Suprapubic skin (tissue), 4 donors: ENCODE data around the gene ARID4A. TPM values are rescaled to one million over a fixed set of nuclear protein-coding genes. Genes with fewer than 3 reads are reported as not detected.
"Not testable (repeated sequence)": the region's sequence is repeated elsewhere in the genome, so short reads cannot be mapped to it uniquely, and the experiment has no call there.

Source experiments
- DNase-seq, 2 donors: peaks; one replicate each; pipeline ENCODE4 v3.0.0-alpha.2; 2019; ENCODE audit warnings: low spot score in 2 of 2
- H3K27ac ChIP-seq: fragments of 200-600 bp; sonication (generic); one replicate; pipeline ENCODE4 v1.5.1; 2019
- H3K27me3 ChIP-seq: fragments of 200-600 bp; sonication (generic); one replicate; pipeline ENCODE4 v1.5.1; 2019
- H3K36me3 ChIP-seq: fragments of 200-600 bp; sonication (generic); one replicate; pipeline ENCODE4 v1.5.1; 2019
- H3K4me1 ChIP-seq: fragments of 200-600 bp; sonication (generic); one replicate; pipeline ENCODE4 v1.5.1; 2019
- H3K4me3 ChIP-seq: fragments of 200-600 bp; sonication (generic); one replicate; pipeline ENCODE4 v1.5.1; 2019; ENCODE audit warnings: mild to moderate bottlenecking
- H3K9me3 ChIP-seq: fragments of 200-600 bp; sonication (generic); one replicate; pipeline ENCODE4 v1.5.1; 2019
- EP300 ChIP-seq: sonication (generic); formaldehyde crosslinking; IDR thresholded peaks from one replicate; pipeline ENCODE4 v1.6.1; 2017; ENCODE audit warnings: antibody characterized with exemption
- POLR2A ChIP-seq, 2 donors: fragments of 450-650 bp; IDR thresholded peaks; one replicate each; pipeline ENCODE4 v1.6.1; 2017; ENCODE audit warnings: antibody characterized with exemption in 2 of 2, mild to moderate bottlenecking in 2 of 2, moderate library complexity in 2 of 2
- POLR2AphosphoS5 ChIP-seq, 3 donors: sonication (generic); formaldehyde crosslinking; IDR thresholded peaks; one replicate each; pipeline ENCODE4 v1.6.1; 2017; ENCODE audit warnings: antibody characterized with exemption in 3 of 3
- WGBS: methylation state at CpG from one replicate; pipeline ENCODE4 v1.1.5; 2018; 5-methylcytosine and 5-hydroxymethylcytosine counted together
- total RNA-seq, 4 donors: library from RNA; depleted of rRNA; stranded (reverse); fragments of >200 nt; gene quantifications; one replicate each; pipeline ENCODE4 v1.1.0, GENCODE V29; 2016
- TF ChIP-seq, protein P1 (sequence below), 2 donors: fragments of 200-600 bp in 1 of 2; fragments of 450-650 bp in 1 of 2; sonication (generic) in 1 of 2; IDR thresholded peaks; one replicate each; pipeline ENCODE4 v1.5.1; 2016 to 2019; ENCODE audit warnings: antibody characterized with exemption in 2 of 2, mild to moderate bottlenecking in 1 of 2, moderate library complexity in 1 of 2

Gene ARID4A, protein sequence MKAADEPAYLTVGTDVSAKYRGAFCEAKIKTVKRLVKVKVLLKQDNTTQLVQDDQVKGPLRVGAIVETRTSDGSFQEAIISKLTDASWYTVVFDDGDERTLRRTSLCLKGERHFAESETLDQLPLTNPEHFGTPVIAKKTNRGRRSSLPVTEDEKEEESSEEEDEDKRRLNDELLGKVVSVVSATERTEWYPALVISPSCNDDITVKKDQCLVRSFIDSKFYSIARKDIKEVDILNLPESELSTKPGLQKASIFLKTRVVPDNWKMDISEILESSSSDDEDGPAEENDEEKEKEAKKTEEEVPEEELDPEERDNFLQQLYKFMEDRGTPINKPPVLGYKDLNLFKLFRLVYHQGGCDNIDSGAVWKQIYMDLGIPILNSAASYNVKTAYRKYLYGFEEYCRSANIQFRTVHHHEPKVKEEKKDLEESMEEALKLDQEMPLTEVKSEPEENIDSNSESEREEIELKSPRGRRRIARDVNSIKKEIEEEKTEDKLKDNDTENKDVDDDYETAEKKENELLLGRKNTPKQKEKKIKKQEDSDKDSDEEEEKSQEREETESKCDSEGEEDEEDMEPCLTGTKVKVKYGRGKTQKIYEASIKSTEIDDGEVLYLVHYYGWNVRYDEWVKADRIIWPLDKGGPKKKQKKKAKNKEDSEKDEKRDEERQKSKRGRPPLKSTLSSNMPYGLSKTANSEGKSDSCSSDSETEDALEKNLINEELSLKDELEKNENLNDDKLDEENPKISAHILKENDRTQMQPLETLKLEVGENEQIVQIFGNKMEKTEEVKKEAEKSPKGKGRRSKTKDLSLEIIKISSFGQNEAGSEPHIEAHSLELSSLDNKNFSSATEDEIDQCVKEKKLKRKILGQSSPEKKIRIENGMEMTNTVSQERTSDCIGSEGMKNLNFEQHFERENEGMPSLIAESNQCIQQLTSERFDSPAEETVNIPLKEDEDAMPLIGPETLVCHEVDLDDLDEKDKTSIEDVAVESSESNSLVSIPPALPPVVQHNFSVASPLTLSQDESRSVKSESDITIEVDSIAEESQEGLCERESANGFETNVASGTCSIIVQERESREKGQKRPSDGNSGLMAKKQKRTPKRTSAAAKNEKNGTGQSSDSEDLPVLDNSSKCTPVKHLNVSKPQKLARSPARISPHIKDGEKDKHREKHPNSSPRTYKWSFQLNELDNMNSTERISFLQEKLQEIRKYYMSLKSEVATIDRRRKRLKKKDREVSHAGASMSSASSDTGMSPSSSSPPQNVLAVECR
- total RNA-seq = 10 to 100 TPM; 11.0 to 42.2 (median 14.4) TPM

GRCh38 chr14:58298477-58299400, at the start of gene ARID4A:
TSS of gene ARID4A (plus strand) at chr14:58298555. CDS start at chr14:58299855, 1,300 bp downstream.
- peak; percentile 93 to 94 for DNase-seq
- Histone ChIP-seq H3K27me3 (no peaks in the 10 kb centered on the region), H3K27ac (peak within 1 kb of the TSS; percentile 98), H3K36me3 (peaks cover 18% of the 10 kb centered on the region), H3K9me3 (no peaks in the 10 kb centered on the region), H3K4me3 (peak within 1 kb of the TSS; percentile 99), H3K4me1 (peaks cover 35% of the 10 kb centered on the region)
- 0% methylated on average over 25 of the region's 79 CpGs for WGBS
- peak; percentile 19 to 82 (median 54) for TF ChIP-seq POLR2AphosphoS5 (IDR thresholded peaks at IDR 0.05)
- no peak for TF ChIP-seq EP300
- peak; percentile 43 to 84 for TF ChIP-seq POLR2A (IDR thresholded peaks at IDR 0.05)

DNA sequence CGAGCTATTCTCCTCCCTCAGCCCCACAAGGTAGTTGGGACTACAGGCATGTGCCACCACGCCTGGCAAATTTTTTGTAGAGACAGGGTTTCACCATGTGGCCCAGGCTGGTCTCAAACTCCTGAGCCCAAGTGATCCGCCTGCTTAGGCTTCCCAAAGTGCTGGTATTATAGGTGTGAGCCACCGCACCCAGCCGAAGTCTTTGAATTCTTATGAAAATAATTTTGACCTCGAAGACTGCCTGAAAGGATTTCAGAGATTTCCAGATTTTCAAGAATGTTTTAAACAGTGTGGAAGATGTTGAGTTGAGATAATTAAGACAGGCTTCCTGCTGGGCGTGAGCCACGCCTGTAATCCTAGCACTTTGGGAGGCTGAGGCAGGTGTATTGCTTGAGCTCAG, 48.7 kb upstream of the ARID4A start:
- H3K4me3 ChIP-seq = no peak overlapping the region
- WGBS = 93% methylated on average over 8 of the region's 8 CpGs
- no peak for TF ChIP-seq POLR2A (IDR thresholded peaks at IDR 0.05)
- TF ChIP-seq EP300 = no peak
- TF ChIP-seq, protein P1, sequence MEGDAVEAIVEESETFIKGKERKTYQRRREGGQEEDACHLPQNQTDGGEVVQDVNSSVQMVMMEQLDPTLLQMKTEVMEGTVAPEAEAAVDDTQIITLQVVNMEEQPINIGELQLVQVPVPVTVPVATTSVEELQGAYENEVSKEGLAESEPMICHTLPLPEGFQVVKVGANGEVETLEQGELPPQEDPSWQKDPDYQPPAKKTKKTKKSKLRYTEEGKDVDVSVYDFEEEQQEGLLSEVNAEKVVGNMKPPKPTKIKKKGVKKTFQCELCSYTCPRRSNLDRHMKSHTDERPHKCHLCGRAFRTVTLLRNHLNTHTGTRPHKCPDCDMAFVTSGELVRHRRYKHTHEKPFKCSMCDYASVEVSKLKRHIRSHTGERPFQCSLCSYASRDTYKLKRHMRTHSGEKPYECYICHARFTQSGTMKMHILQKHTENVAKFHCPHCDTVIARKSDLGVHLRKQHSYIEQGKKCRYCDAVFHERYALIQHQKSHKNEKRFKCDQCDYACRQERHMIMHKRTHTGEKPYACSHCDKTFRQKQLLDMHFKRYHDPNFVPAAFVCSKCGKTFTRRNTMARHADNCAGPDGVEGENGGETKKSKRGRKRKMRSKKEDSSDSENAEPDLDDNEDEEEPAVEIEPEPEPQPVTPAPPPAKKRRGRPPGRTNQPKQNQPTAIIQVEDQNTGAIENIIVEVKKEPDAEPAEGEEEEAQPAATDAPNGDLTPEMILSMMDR (IDR thresholded peaks at IDR 0.05) = no peak
- no peak for TF ChIP-seq POLR2AphosphoS5 (IDR thresholded peaks at IDR 0.05)
- DNase-seq = no peak
- no peak overlapping the region for H3K27ac ChIP-seq
- H3K36me3 ChIP-seq = peaks cover 47% of the 10 kb centered on the region
- no peaks in the 10 kb centered on the region for H3K27me3 ChIP-seq
- no peaks in the 10 kb centered on the region for H3K9me3 ChIP-seq
- H3K4me1 ChIP-seq = peaks cover 29% of the 10 kb centered on the region

DNA sequence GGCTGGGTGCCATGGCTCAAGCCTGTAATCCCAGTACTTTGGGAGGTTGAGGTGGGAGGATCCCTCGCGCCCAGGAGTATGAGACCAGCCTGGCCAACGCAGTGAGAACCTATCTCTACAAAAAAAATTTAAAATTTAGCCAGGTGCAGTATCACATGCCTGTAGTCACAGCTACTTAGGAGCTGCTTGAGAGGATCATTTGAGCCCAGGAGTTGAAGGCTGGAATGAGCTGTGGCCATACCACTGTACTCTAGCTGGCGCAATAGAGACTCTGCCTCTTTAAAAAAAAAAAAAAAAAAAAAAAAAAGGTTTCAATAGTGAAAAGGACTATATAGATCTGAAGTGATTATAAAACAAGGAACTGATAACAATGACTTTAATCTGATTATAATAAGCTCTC, 40.2 kb upstream of the ARID4A start:
- H3K4me1 ChIP-seq = no peaks in the 10 kb centered on the region
- TF ChIP-seq, protein P1 (IDR thresholded peaks at IDR 0.05) = no peak
- TF ChIP-seq POLR2AphosphoS5 (IDR thresholded peaks at IDR 0.05) (no peak), EP300 (no peak), POLR2A (IDR thresholded peaks at IDR 0.05) (no peak)
- H3K36me3 ChIP-seq = peaks cover 82% of the 10 kb centered on the region
- 98% methylated on average over 4 of the region's 4 CpGs for WGBS
- no peak overlapping the region for H3K4me3 ChIP-seq
- H3K27me3 ChIP-seq = no peaks in the 10 kb centered on the region
- H3K27ac ChIP-seq = no peak overlapping the region
- DNase-seq = no peak
- H3K9me3 ChIP-seq = no peaks in the 10 kb centered on the region

DNA sequence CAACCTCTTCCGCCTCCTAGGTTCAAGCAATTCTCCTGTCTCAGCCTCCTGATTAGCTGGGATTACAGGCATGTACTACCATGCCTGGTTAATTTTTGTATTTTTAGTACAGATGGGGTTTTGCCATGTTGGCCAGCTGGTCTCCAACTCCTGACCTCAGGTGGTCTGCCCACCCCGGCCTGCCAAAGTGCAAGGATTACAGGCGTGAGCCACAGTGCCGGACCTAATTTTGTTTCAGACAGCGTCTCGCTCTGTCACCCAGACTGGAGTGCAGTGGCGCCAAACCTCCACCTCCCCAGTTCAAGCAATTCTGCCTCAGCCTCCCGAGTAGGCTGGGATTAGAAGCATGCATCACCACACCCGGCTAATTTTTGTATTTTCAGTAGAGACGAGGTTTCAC, 36.4 kb upstream of the ARID4A start:
- 88% methylated on average over 10 of the region's 10 CpGs for WGBS
- H3K4me1 ChIP-seq, H3K27ac ChIP-seq, H3K9me3 ChIP-seq, H3K4me3 ChIP-seq, H3K27me3 ChIP-seq, DNase-seq: not testable (repeated sequence)
- H3K36me3 ChIP-seq = peaks cover 79% of the 10 kb centered on the region

GRCh38 chr14:58265401-58265800, 33.0 kb upstream of the ARID4A start:
- Histone ChIP-seq H3K27me3 (no peaks in the 10 kb centered on the region), H3K36me3 (peaks cover 82% of the 10 kb centered on the region), H3K9me3 (no peaks in the 10 kb centered on the region), H3K4me1 (no peaks in the 10 kb centered on the region), H3K27ac (no peak overlapping the region), H3K4me3 (no peak overlapping the region)
- DNase-seq = no peak
- TF ChIP-seq POLR2A (IDR thresholded peaks at IDR 0.05) = no peak
- TF ChIP-seq POLR2AphosphoS5 (IDR thresholded peaks at IDR 0.05) = no peak
- TF ChIP-seq, protein P1 (IDR thresholded peaks at IDR 0.05) = no peak
- TF ChIP-seq EP300 = no peak
